A549 (cell line): ENCODE measurements around the gene ENOX2. TPM values are rescaled to one million over a fixed set of nuclear protein-coding genes. Genes with fewer than 3 reads are reported as not detected.

Experiments
- ATAC-seq, 2 experiments: fragments of 200-7000 bp in 1 of 2; fragments of >200 bp in 1 of 2; cut with Nextera tagmentation in 1 of 2; cut with Tn5 transposase in 1 of 2; 3 replicates each; pipeline versions ENCODE4 v1.8.0 to v1.9.1; 2018 to 2020; ENCODE audit warnings: mild to moderate bottlenecking in 1 of 2, moderate library complexity in 1 of 2
- CTCF ChIA-PET: fragments of 300-600 bp; sonication (Branson Sonifier 250); formaldehyde crosslinking; extraction: SDS; loops from one replicate; lab custom pipeline; 2021; ENCODE audit warnings: antibody characterized with exemption, inconsistent platforms; lab: Yijun Ruan, JAX
- POLR2A ChIA-PET: fragments of 350-600 bp; formaldehyde crosslinking; extraction: SDS; loops from one replicate; lab custom pipeline; 2021; ENCODE audit warnings: antibody characterized with exemption, inconsistent platforms; lab: Yijun Ruan, JAX
- DNase-seq, 2 experiments: peaks; one replicate each; pipeline versions ENCODE4 v3.0.0 to v3.0.0-alpha.2; 2011 to 2016; ENCODE audit warnings: low read depth in 1 of 2, low spot score in 1 of 2
- FAIRE-seq: peaks from 2 replicates; lab custom pipeline; 2011; peaks lifted over from hg19 to GRCh38; lab: Jason Lieb, UNC
- H3K27ac ChIP-seq, 2 experiments: fragments of >200 bp; sonication (Bioruptor Twin); formaldehyde crosslinking; 3 replicates each; pipeline ENCODE4 v1.5.1; 2016 to 2017
- H3K4me1 ChIP-seq: fragments of >200 bp; sonication (Bioruptor Twin); formaldehyde crosslinking; 3 replicates; pipeline ENCODE4 v1.6.1; 2016
- H3K4me2 ChIP-seq: fragments of >200 bp; sonication (Bioruptor Twin); formaldehyde crosslinking; 3 replicates; pipeline ENCODE4 v1.6.1; 2016
- H3K4me3 ChIP-seq: fragments of >200 bp; sonication (Bioruptor Twin); formaldehyde crosslinking; 3 replicates; pipeline ENCODE4 v1.5.1; 2016
- H3K9me3 ChIP-seq: fragments of >200 bp; sonication (Bioruptor Twin); formaldehyde crosslinking; 3 replicates; pipeline ENCODE4 v1.6.1; 2016
- ATOH8 ChIP-seq: fragments of 250-450 bp; sonication (Bioruptor Pico); IDR thresholded peaks from 2 replicates; pipeline ENCODE4 v1.5.0; 2020; ENCODE audit warnings: low read depth, mild to moderate bottlenecking, moderate library complexity
- CBX2 ChIP-seq: fragments of 200-600 bp; sonication (generic); IDR thresholded peaks from 2 replicates; pipeline ENCODE4 v1.6.1; 2016; ENCODE audit warnings: low read depth, mild to moderate bottlenecking, borderline replicate concordance
- CEBPB ChIP-seq, 2 experiments: fragments of >200 bp in 1 of 2; sonication (Bioruptor Twin) in 1 of 2; formaldehyde crosslinking in 1 of 2; IDR thresholded peaks; 2 replicates each; pipeline ENCODE4 v1.6.1; 2012 to 2016
- CHD2 ChIP-seq: fragments of 150-350 bp; IDR thresholded peaks from 2 replicates; pipeline ENCODE4 v1.6.1; 2014; ENCODE audit warnings: low read length; ENCODE audit not compliant: partially characterized antibody
- CTCF ChIP-seq: fragments of >200 bp; sonication (Bioruptor Twin); formaldehyde crosslinking; IDR thresholded peaks from 3 replicates; pipeline ENCODE4 v1.5.1; 2016
- EHF ChIP-seq: fragments of 250-450 bp; sonication (Bioruptor Pico); IDR thresholded peaks from 2 replicates; pipeline ENCODE4 v1.5.0; 2020; ENCODE audit warnings: mild to moderate bottlenecking
- EHMT2 ChIP-seq: fragments of 200-600 bp; sonication (generic); IDR thresholded peaks from 2 replicates; pipeline ENCODE4 v1.6.1; 2016; ENCODE audit warnings: antibody characterized with exemption, low read depth, mild to moderate bottlenecking, moderate library complexity
- ESRRA ChIP-seq: fragments of 150-350 bp; IDR thresholded peaks from 2 replicates; pipeline ENCODE4 v1.6.1; 2014; ENCODE audit warnings: mild to moderate bottlenecking, low read length, borderline replicate concordance
- FOSB ChIP-seq: fragments of 250-450 bp; sonication (Bioruptor Pico); IDR thresholded peaks from 2 replicates; pipeline ENCODE4 v1.5.0; 2020; ENCODE audit warnings: mild to moderate bottlenecking, moderate library complexity
- FOXS1 ChIP-seq: fragments of 250-450 bp; sonication (Bioruptor Pico); IDR thresholded peaks from 2 replicates; pipeline ENCODE4 v1.5.0; 2020; ENCODE audit warnings: mild to moderate bottlenecking, moderate library complexity
- GATA3 ChIP-seq: IDR thresholded peaks from 2 replicates; pipeline ENCODE4 v1.6.1; 2012; ENCODE audit warnings: borderline replicate concordance
- HDAC2 ChIP-seq: fragments of 200-600 bp; sonication (generic); IDR thresholded peaks from 2 replicates; pipeline ENCODE4 v1.6.1; 2016
- HES2 ChIP-seq: fragments of >200 bp; sonication (Bioruptor Twin); formaldehyde crosslinking; IDR thresholded peaks from 2 replicates; pipeline ENCODE4 v1.6.1; 2016
- HOXA7 ChIP-seq: fragments of 250-450 bp; sonication (Bioruptor Pico); IDR thresholded peaks from 2 replicates; pipeline ENCODE4 v1.5.0; 2020; ENCODE audit warnings: mild to moderate bottlenecking, moderate library complexity
- HOXB5 ChIP-seq: fragments of 250-450 bp; sonication (Bioruptor Pico); IDR thresholded peaks from 2 replicates; pipeline ENCODE4 v1.5.0; 2020; ENCODE audit warnings: mild to moderate bottlenecking, moderate library complexity
- JUNB ChIP-seq: fragments of >200 bp; sonication (Bioruptor Twin); formaldehyde crosslinking; IDR thresholded peaks from 2 replicates; pipeline ENCODE4 v1.6.1; 2016
- MAX ChIP-seq: IDR thresholded peaks from 2 replicates; pipeline ENCODE4 v1.6.1; 2012
- MAZ ChIP-seq: fragments of 150-350 bp; IDR thresholded peaks from 2 replicates; pipeline ENCODE4 v1.6.1; 2014; ENCODE audit warnings: antibody characterized with exemption, low read depth, low read length, borderline replicate concordance
- NPAS2 ChIP-seq: fragments of 250-450 bp; sonication (Bioruptor Pico); IDR thresholded peaks from 2 replicates; pipeline ENCODE4 v1.8.0; 2022; ENCODE audit warnings: mild to moderate bottlenecking, moderate library complexity, borderline replicate concordance
- PHF8 ChIP-seq: fragments of 200-600 bp; sonication (generic); IDR thresholded peaks from 2 replicates; pipeline ENCODE4 v1.6.1; 2016; ENCODE audit warnings: low read depth, mild to moderate bottlenecking, antibody characterized with exemption, moderate library complexity, borderline replicate concordance
- RCOR1 ChIP-seq: fragments of 150-350 bp; IDR thresholded peaks from 2 replicates; pipeline ENCODE4 v1.6.1; 2014; ENCODE audit warnings: antibody characterized with exemption, low read length, low read depth
- RNF2 ChIP-seq: fragments of 200-600 bp; sonication (generic); IDR thresholded peaks from 2 replicates; pipeline ENCODE4 v1.6.1; 2016; ENCODE audit warnings: low read depth, mild to moderate bottlenecking, antibody characterized with exemption, moderate library complexity, borderline replicate concordance
- SMC3 ChIP-seq: fragments of >200 bp; sonication (Bioruptor Twin); formaldehyde crosslinking; IDR thresholded peaks from 3 replicates; pipeline ENCODE4 v1.6.1; 2018; ENCODE audit warnings: inconsistent platforms
- TFCP2L1 ChIP-seq: fragments of 250-450 bp; sonication (Bioruptor Pico); IDR thresholded peaks from 2 replicates; pipeline ENCODE4 v1.5.0; 2021; ENCODE audit warnings: mild to moderate bottlenecking
- TP53 ChIP-seq: fragments of 250-450 bp; sonication (Bioruptor Pico); IDR thresholded peaks from 2 replicates; pipeline ENCODE4 v1.5.0; 2021; ENCODE audit warnings: mild to moderate bottlenecking, moderate library complexity
- USF2 ChIP-seq: fragments of 450-650 bp; IDR thresholded peaks from 2 replicates; pipeline ENCODE4 v1.6.1; 2014; ENCODE audit warnings: antibody characterized with exemption
- ZFP36 ChIP-seq: fragments of 450-650 bp; IDR thresholded peaks from 2 replicates; pipeline ENCODE4 v1.6.1; 2014; ENCODE audit warnings: borderline replicate concordance; ENCODE audit not compliant: partially characterized antibody
- ZSCAN20 ChIP-seq: fragments of 250-450 bp; sonication (Bioruptor Pico); IDR thresholded peaks from 2 replicates; pipeline ENCODE4 v1.8.0; 2022; ENCODE audit warnings: mild to moderate bottlenecking, moderate library complexity
- WGBS: methylation state at CpG from one replicate; pipeline ENCODE4 v1.1.6; 2017; ENCODE audit errors: missing lambda C conversion rate; 5-methylcytosine and 5-hydroxymethylcytosine counted together
- polyA plus RNA-seq, 4 experiments: library from polyadenylated mRNA; depleted of rRNA in 3 of 4; stranded (reverse); fragments of >200 nt; fragmentation: RNase III in 1 of 4; extraction: RNeasy Plus Mini Kit Qiagen cat#74134 plus additional on column Dnase treatment in 1 of 4; gene quantifications; 2 replicates in 3 of 4; 3 replicates in 1 of 4; pipeline ENCODE4 v1.2.3, GENCODE V29; 2011 to 2017

ENOX2 gene
- polyA plus RNA-seq, 2 of the 4 experiments (the other 2 are of a cell fraction): 10.3 to 35.5 TPM

- Histone ChIP-seq H3K4me2 (peak overlapping the region; percentile 17), H3K4me1 (peaks cover 35% of the 10 kb centered on the region; the same call in 2 of the 3 replicates), H3K4me3 (no peak overlapping the region), H3K9me3 (no peaks in the 10 kb centered on the region), H3K27ac (peak overlapping the region in 1 of 2 experiments; percentile 57; a peak in 1 of 6 replicates)
- ATAC-seq (peak in 1 of 2 experiments; percentile 55; a peak in 2 of 6 replicates), DNase-seq (peak in 1 of 2 experiments; percentile 16), FAIRE-seq (peak; percentile 18)
- no peak for TF ChIP-seq TFCP2L1 (CRISPR knock-in tag)
- no peak for TF ChIP-seq HDAC2
- no peak for TF ChIP-seq MAX
- TF ChIP-seq HOXB5 (CRISPR knock-in tag): no peak
- TF ChIP-seq RNF2: no peak
- no peak for TF ChIP-seq FOXS1 (CRISPR knock-in tag)
- no peak for TF ChIP-seq TP53
- no peak for TF ChIP-seq CEBPB (IDR thresholded peaks at IDR 0.05)
- no peak for TF ChIP-seq ZFP36
- no peak for TF ChIP-seq CTCF
- no peak for TF ChIP-seq NPAS2 (CRISPR knock-in tag)
- 51% methylated on average over 3 of the region's 3 CpGs for WGBS
- ChIA-PET CTCF (interaction anchor here (1.2 kb wide), 1 partner anchor 146 kb away, joined by 3 read pairs; no protein-coding TSS in a partner anchor), POLR2A (no interaction called here)
These were observed 132.4 kb downstream of the ENOX2 start for GRCh38 chrX:130770615-130771014.

- 66% methylated on average over 4 of the region's 4 CpGs for WGBS
- no peak for TF ChIP-seq CEBPB (IDR thresholded peaks at IDR 0.05)
- TF ChIP-seq MAZ: no peak
- no peak for TF ChIP-seq ATOH8 (CRISPR knock-in tag)
- no peak for TF ChIP-seq CBX2
- TF ChIP-seq NPAS2 (CRISPR knock-in tag): no peak
- TF ChIP-seq USF2: no peak
- no peak for TF ChIP-seq SMC3
- TF ChIP-seq PHF8: no peak
- no peak for TF ChIP-seq EHF (CRISPR knock-in tag)
- no peak for TF ChIP-seq EHMT2
- TF ChIP-seq ZSCAN20 (CRISPR knock-in tag): no peak
- TF ChIP-seq ZFP36: no peak
- TF ChIP-seq, all 56 proteins: peak for 0
- DNase-seq (no peak), FAIRE-seq (no peak), ATAC-seq (no peak)
- ChIA-PET POLR2A (no interaction called here), CTCF (interaction anchor here (1.2 kb wide), 1 partner anchor 147 kb away, joined by 3 read pairs; no protein-coding TSS in a partner anchor)
- no peak overlapping the region for H3K4me2 ChIP-seq
- no peaks in the 10 kb centered on the region for H3K9me3 ChIP-seq
- H3K4me1 ChIP-seq: peaks cover 35% of the 10 kb centered on the region; the same call in 2 of the 3 replicates
- no peak overlapping the region for H3K4me3 ChIP-seq
- no peak overlapping the region for H3K27ac ChIP-seq
These were observed 133.2 kb downstream of the ENOX2 start for GRCh38 chrX:130769835-130770234.

- CTCF ChIA-PET: no interaction called here
These were observed 144.9 kb downstream of the ENOX2 start for GRCh38 chrX:130758072-130758471.

More at GRCh38 chrX:130758072-130758471, 144.9 kb downstream of the ENOX2 start:
- ATAC-seq (no peak), DNase-seq (no peak), FAIRE-seq (no peak)
- Histone ChIP-seq H3K9me3 (no peaks in the 10 kb centered on the region), H3K4me3 (no peak overlapping the region), H3K4me1 (no peaks in the 10 kb centered on the region), H3K27ac (no peak overlapping the region), H3K4me2 (no peak overlapping the region)
- 90% methylated on average over 1 of the region's 1 CpG for WGBS
- TF ChIP-seq FOSB (CRISPR knock-in tag): no peak
- TF ChIP-seq HOXA7: no peak
- TF ChIP-seq RCOR1: no peak
- no peak for TF ChIP-seq FOXS1 (CRISPR knock-in tag)
- TF ChIP-seq JUNB: no peak
- TF ChIP-seq HES2: no peak
- TF ChIP-seq GATA3: no peak
- no peak for TF ChIP-seq ESRRA
- no peak for TF ChIP-seq CHD2
- TF ChIP-seq TP53: no peak
- POLR2A ChIA-PET: no interaction called here
